K562 (cell line): ENCODE results near the gene FAM168B. TPM values are rescaled to one million over a fixed set of nuclear protein-coding genes. Genes with fewer than 3 reads are reported as not detected.

Experiments used
- ATAC-seq: fragments of 200-7000 bp; cut with Tn5 transposase; 3 replicates; pipeline ENCODE4 v1.9.1; 2020; ENCODE audit warnings: moderate library complexity
- BruUV-seq: library from RNA; stranded (reverse); fragments of 400-500 nt; replicated peaks from 2 replicates; lab custom pipeline; 2021; lab: Mats Ljungman, UMichigan
- CTCF ChIA-PET: fragments of 300-600 bp; formaldehyde crosslinking; extraction: SDS; loops from one replicate; lab custom pipeline; 2021; ENCODE audit warnings: low intra/inter-chr PET ratio; lab: Yijun Ruan, JAX
- POLR2A ChIA-PET: fragments of 300-600, 350-650 bp; sonication (Branson Sonifier 250); formaldehyde crosslinking; extraction: SDS; loops from one replicate; lab custom pipeline; 2021; ENCODE audit warnings: antibody characterized with exemption, inconsistent platforms; lab: Yijun Ruan, JAX
- DNase-seq, 4 experiments: peaks; one replicate each; pipeline versions ENCODE4 v3.0.0 to v3.0.0-alpha.2; 2011 to 2018; ENCODE audit warnings: low spot score in 3 of 4, mixed read lengths in 3 of 4; ENCODE audit errors: extremely low read depth in 1 of 4
- FAIRE-seq: peaks from 2 replicates; lab custom pipeline; 2011; peaks lifted over from hg19 to GRCh38; lab: Jason Lieb, UNC
- H2AFZ ChIP-seq: 2 replicates; pipeline ENCODE4 v1.6.0; 2011; ENCODE audit warnings: low read depth, low read length, control low read depth, inconsistent platforms
- H3K27ac ChIP-seq: fragments of 200-600 bp; 3 replicates; pipeline ENCODE4 v1.8.0; 2011; ENCODE audit warnings: low read depth, mild to moderate bottlenecking, control low read depth, inconsistent platforms, low read length, moderate library complexity, mixed read lengths; ENCODE audit errors: extremely low read depth
- H3K27me3 ChIP-seq, 2 experiments: fragments of 300-600 bp in 1 of 2; 2 replicates in 1 of 2; 3 replicates in 1 of 2; pipeline versions ENCODE4 v1.6.0 to v1.8.0; 2011; ENCODE audit warnings: inconsistent platforms in 2 of 2, low read length in 2 of 2, mild to moderate bottlenecking in 1 of 2, mixed read lengths in 1 of 2, moderate library complexity in 1 of 2; ENCODE audit not compliant: control insufficient read depth in 2 of 2, insufficient read depth in 2 of 2
- H3K36me3 ChIP-seq: fragments of 300-600 bp; 3 replicates; pipeline ENCODE4 v1.8.0; 2011; ENCODE audit warnings: mild to moderate bottlenecking, low read length, inconsistent platforms; ENCODE audit not compliant: control insufficient read depth, insufficient read depth
- H3K4me1 ChIP-seq, 2 experiments: fragments of 200-600 bp in 1 of 2; replicated peaks in 1 of 2; 2 replicates in 1 of 2; 3 replicates in 1 of 2; pipeline versions ENCODE4 v1.5.1 to v1.8.0; 2011; ENCODE audit warnings: inconsistent platforms in 2 of 2, low read length in 2 of 2, mild to moderate bottlenecking in 1 of 2, mixed read lengths in 1 of 2, moderate library complexity in 1 of 2; ENCODE audit not compliant: control insufficient read depth in 2 of 2, insufficient read depth in 2 of 2
- H3K4me2 ChIP-seq: 2 replicates; pipeline ENCODE4 v1.6.1; 2011; ENCODE audit warnings: low read length, control low read depth, inconsistent platforms, mixed read lengths; ENCODE audit not compliant: insufficient read depth
- H3K4me3 ChIP-seq: fragments of 200-600 bp; sonication (generic), shearing (Covaris generic); 2 replicates; pipeline ENCODE4 v1.5.1; 2016; ENCODE audit warnings: control low read depth, inconsistent platforms
- H3K79me2 ChIP-seq: fragments of 200-600 bp; 3 replicates; pipeline ENCODE4 v1.8.0; 2011; ENCODE audit warnings: low read length, inconsistent platforms; ENCODE audit not compliant: control insufficient read depth, insufficient read depth
- H3K9ac ChIP-seq, 2 experiments: 2 replicates each; pipeline versions ENCODE4 v1.6.0 to v1.6.1; 2011; ENCODE audit warnings: low read depth in 2 of 2, low read length in 2 of 2, control low read depth in 1 of 2, inconsistent platforms in 1 of 2, mild to moderate bottlenecking in 1 of 2, mixed read lengths in 1 of 2; ENCODE audit not compliant: insufficient read depth in 1 of 2
- H3K9me1 ChIP-seq: one replicate; pipeline ENCODE4 v1.6.0; 2011; ENCODE audit warnings: inconsistent platforms, mild to moderate bottlenecking, low read length, moderate library complexity; ENCODE audit not compliant: control insufficient read depth, insufficient read depth
- H3K9me3 ChIP-seq: replicated peaks from 2 replicates; pipeline ENCODE4 v1.5.1; 2011; ENCODE audit warnings: low read depth, low read length, inconsistent platforms; ENCODE audit not compliant: control insufficient read depth, insufficient read depth
- H4K20me1 ChIP-seq: replicated peaks from 2 replicates; pipeline ENCODE4 v1.6.1; 2011; ENCODE audit warnings: low read length, inconsistent platforms, mixed read lengths; ENCODE audit not compliant: control insufficient read depth, insufficient read depth
- CBX1 ChIP-seq: sonication (generic); IDR thresholded peaks from 2 replicates; pipeline ENCODE4 v1.6.1; 2016; ENCODE audit warnings: antibody characterized with exemption, low read depth, mild to moderate bottlenecking
- FOXP4 ChIP-seq: sonication (generic); formaldehyde crosslinking; IDR thresholded peaks from 2 replicates; pipeline ENCODE4 v1.8.0; 2022; ENCODE audit warnings: mild to moderate bottlenecking, missing genetic modification reagents, borderline replicate concordance
- MBD1 ChIP-seq: fragments of 250-450 bp; sonication (Bioruptor Pico); IDR thresholded peaks from 2 replicates; pipeline ENCODE4 v1.8.0; 2022; ENCODE audit warnings: inconsistent platforms
- POLR3A ChIP-seq: IDR thresholded peaks from 2 replicates; pipeline ENCODE4 v1.6.1; 2011; ENCODE audit warnings: borderline replicate concordance, mild to moderate bottlenecking, moderate library complexity; ENCODE audit not compliant: insufficient read length, insufficient read depth; ENCODE audit errors: extremely low read depth
- ZNF224 ChIP-seq: sonication (generic); formaldehyde crosslinking; IDR thresholded peaks from 2 replicates; pipeline ENCODE4 v1.8.0; 2022; ENCODE audit warnings: mild to moderate bottlenecking, missing genetic modification reagents
- ZNF408 ChIP-seq: fragments of 250-450 bp; sonication (Bioruptor Pico); IDR thresholded peaks from 2 replicates; pipeline ENCODE4 v1.4.0; 2020; ENCODE audit warnings: low read depth, mild to moderate bottlenecking, moderate library complexity
- ZZZ3 ChIP-seq: fragments of 450-650 bp; IDR thresholded peaks from 2 replicates; pipeline ENCODE4 v1.6.1; 2016; ENCODE audit warnings: antibody characterized with exemption, mild to moderate bottlenecking, moderate library complexity
- WGBS: fragments of 100-300 bp; shearing (Covaris generic); methylation state at CpG from one replicate; pipeline ENCODE4 v1.1.6; 2016; ENCODE audit warnings: low coverage, mixed read lengths; ENCODE audit not compliant: insufficient coverage; ENCODE audit errors: missing lambda C conversion rate; 5-methylcytosine and 5-hydroxymethylcytosine counted together
- in situ Hi-C: fragments of 300-500 bp; cut with MboI; formaldehyde crosslinking; loops from 4 replicates; pipeline ENCODE4 v1.15.0; 2018; ENCODE audit warnings: inconsistent platforms, mixed read lengths
- intact Hi-C: fragments of 100-400 bp; cut with micrococcal nuclease; formaldehyde crosslinking; loops from 2 replicates; pipeline ENCODE4 v1.14.2; 2022
- polyA plus RNA-seq, 8 experiments: library from polyadenylated mRNA; depleted of rRNA in 4 of 8; stranded (reverse) in 5 of 8; unstranded in 3 of 8; fragments of >200 nt; fragmentation: Nextera tagmentation in 2 of 8; fragmentation: Illumina TruSeq in 1 of 8; extraction: Ambion mirVana in 2 of 8; extraction: Trizol in 1 of 8; gene quantifications; 2 replicates each; pipeline versions ENCODE4 v1.2.1 to v1.2.3, GENCODE V29; 2011 to 2014; ENCODE audit warnings: inconsistent platforms in 1 of 8, missing spikeins in 1 of 8
- total RNA-seq, 7 experiments: library from RNA; depleted of rRNA in 6 of 7; stranded (reverse); fragments of >200 nt in 6 of 7; fragmentation: Illumina TruSeq in 2 of 7; extraction: Trizol in 2 of 7; gene quantifications; 2 replicates each; pipeline versions ENCODE4 v1.2.1 to v1.2.3, GENCODE V29; 2011 to 2021; ENCODE audit warnings: low replicate concordance in 1 of 7

The FAM168B gene
- total and polyA plus RNA-seq, 9 of the 15 experiments (the other 6 are each of a cell fraction or from before 2014, with no cell fraction given): 3.3 to 76.0 (median 46.1) TPM

GRCh38 chr2:131064589-131065512 lies 28.4 kb downstream of the FAM168B start:
- TF ChIP-seq MBD1 (CRISPR knock-in tag) (no peak), ZNF224 (CRISPR knock-in tag) (no peak), ZZZ3 (no peak), CBX1 (no peak), FOXP4 (CRISPR knock-in tag) (no peak), ZNF408 (no peak), POLR3A (no peak)
- in situ Hi-C loops (no loop called here), intact Hi-C loops (no loop called here)
- peak; percentile 59 for ATAC-seq
- WGBS: 85% methylated on average over 13 of the region's 14 CpGs
- no peak overlapping the region for H3K4me3 ChIP-seq
- peaks cover 76% of the 10 kb centered on the region for H3K36me3 ChIP-seq
- no peaks in the 10 kb centered on the region for H3K27me3 ChIP-seq
- peaks cover 80% of the 10 kb centered on the region for H3K79me2 ChIP-seq
- H4K20me1 ChIP-seq: no peaks in the 10 kb centered on the region; the same call in none of the 2 replicates
- ChIA-PET CTCF (no interaction called here), POLR2A (interaction anchor here (1.2 kb wide), 2 partner anchors 9 to 13 kb away, joined by 3 read pairs; no protein-coding TSS in a partner anchor)
- no peak for DNase-seq
- H3K9me1 ChIP-seq: no peaks in the 10 kb centered on the region
- no peak overlapping the region for H3K4me2 ChIP-seq
- no peaks in the 10 kb centered on the region for H3K9me3 ChIP-seq
- H3K9ac ChIP-seq: no peak overlapping the region
- H2AFZ ChIP-seq: no peak overlapping the region
- no TSS peak for BruUV-seq
- H3K4me1 ChIP-seq: no peaks in the 10 kb centered on the region
- H3K27ac ChIP-seq: no peak overlapping the region
- FAIRE-seq: no peak
